Measurements from ENCODE around the gene PRDX2.
"Not testable (repeated sequence)": the region's sequence is repeated elsewhere in the genome, so short reads cannot be mapped to it uniquely, and the experiment has no call there.

Gene PRDX2

DNA sequence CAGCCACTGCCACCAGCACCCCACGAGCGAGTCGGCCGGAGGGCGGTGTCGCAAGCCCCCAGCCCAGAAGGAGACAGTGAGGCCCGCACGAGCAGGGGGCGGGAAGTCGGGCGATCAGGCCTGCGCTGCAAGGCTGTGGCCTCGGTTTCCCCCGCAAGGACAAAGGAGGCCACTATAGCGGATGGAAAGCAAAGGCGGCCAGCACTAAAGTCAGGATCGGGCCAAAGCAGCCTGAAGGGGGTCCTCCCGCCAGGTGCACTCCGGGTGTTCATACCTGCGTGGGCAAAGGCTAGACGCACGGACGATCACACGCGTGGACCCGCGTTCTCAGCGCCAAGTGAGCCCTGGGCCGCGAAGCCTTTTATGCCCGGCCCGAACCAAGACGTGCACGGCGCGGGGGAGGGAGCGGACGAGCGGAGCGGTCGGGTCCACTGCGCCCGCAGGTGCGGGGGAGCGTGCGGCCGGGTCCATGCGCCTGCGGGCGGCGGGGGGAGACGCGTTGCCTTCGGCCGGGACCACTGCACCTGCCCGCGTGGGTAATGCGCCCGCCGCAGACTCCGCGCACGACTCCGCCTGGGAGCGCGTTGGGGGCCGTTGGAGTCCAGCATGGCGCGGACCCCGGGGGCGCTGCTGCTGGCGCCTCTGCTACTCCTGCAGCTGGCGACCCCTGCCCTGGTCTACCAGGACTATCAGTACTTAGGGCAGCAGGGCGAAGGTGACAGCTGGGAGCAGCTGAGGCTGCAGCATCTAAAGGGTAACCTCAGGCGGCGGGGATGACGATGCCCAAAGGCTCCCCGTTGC is at the start of gene PRDX2, which contains the start of gene THSD8:
Gene PRDX2 (minus strand): TSS at position 335 of the 801 bp plus-strand sequence. CDS start 539 bp downstream, outside the sequence.
Gene THSD8 (plus strand): TSS at position 604 of the 801 bp plus-strand sequence. CDS start 3 bp downstream, at position 607.
- no peaks in the 10 kb centered on the region for H3K36me3 ChIP-seq (ENCODE audit: insufficient read depth, low read length)
- H3K9ac ChIP-seq (ENCODE audit: low read depth, low read length), result peak within 1 kb of the TSS; percentile 88
- no peaks in the 10 kb centered on the region for H3K4me1 ChIP-seq (ENCODE audit: insufficient read depth, low read length)
- no peaks in the 10 kb centered on the region for H3K9me3 ChIP-seq (ENCODE audit: control insufficient read depth, insufficient read depth, low read length)

DNA sequence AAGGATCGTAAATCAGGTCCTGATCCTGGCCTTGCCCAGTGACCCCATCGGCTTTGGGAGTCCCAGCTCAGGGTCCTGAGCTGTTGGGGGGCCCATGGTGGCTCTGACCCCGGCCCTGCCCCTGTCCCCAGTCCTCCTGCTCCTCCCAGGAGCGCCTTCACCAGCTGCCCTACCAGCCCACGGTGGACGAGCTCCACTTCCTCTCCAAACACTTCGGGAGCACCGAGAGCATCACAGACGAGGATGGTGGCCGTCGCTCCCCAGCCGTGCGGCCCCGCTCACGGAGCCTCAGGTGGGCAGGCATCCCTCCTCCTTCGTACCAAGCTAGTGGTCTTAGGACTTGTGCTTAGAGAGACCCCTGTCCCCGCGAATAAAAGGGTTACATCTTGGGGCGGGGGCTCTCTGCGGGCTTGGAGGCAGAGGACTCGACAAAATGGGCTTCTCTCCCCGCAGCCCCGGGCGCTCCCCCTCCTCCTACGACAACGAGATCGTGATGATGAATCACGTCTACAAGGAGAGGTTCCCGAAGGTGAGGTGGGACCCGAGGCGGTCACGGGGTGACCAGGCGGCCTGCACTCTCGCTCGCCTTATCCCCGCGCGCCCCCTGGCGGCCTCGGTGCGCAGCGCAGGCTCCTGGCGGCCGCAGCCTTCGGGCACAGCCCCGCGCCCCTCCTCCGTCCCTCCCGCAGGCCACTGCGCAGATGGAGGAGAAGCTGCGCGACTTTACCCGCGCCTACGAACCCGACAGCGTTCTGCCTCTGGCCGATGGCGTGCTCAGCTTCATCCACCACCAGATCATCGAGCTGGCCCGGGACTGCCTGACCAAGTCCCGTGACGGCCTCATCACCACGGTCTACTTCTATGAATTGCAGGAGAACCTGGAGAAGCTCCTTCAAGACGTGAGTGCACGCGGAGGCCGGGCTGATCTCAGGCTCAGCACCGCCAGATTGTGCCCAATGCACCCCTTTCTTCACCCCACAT is 45.8 kb upstream of the PRDX2 start:
- Histone ChIP-seq H3K36me3 (ENCODE audit: insufficient read depth, low read length) (no peaks in the 10 kb centered on the region), H3K9me3 (ENCODE audit: control insufficient read depth, insufficient read depth, low read length) (no peaks in the 10 kb centered on the region), H3K4me1 (ENCODE audit: insufficient read depth, low read length) (peaks cover 3% of the 10 kb centered on the region; the same call in 1 of the 2 replicates), H3K9ac (ENCODE audit: low read depth, low read length) (peak overlapping the region; percentile 54; the same call in 1 of the 2 replicates)

DNA sequence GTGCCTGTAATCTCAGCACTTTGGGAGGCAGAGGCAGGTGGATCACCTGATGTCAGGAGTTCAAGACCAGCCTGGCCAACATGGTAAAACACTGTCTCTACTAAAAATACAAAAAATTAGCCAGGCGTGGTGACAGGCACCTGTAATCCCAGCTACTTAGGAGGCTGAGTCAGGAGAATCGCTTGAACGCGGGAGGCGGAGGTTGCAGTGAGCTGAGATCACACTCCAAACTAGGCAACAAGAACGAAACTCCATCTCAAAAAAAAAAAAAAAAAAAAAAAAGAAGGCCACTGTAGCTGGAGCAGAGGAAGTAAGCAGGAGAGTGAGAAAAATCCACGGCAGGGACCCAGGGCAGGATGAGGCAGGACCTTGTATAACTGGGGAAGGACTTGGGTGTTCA is 45.0 kb upstream of the PRDX2 start:
- H3K36me3 ChIP-seq (ENCODE audit: insufficient read depth, low read length); H3K4me1 ChIP-seq (ENCODE audit: insufficient read depth, low read length); H3K9ac ChIP-seq (ENCODE audit: low read depth, low read length); H3K9me3 ChIP-seq (ENCODE audit: control insufficient read depth, insufficient read depth, low read length): not testable (repeated sequence)

DNA sequence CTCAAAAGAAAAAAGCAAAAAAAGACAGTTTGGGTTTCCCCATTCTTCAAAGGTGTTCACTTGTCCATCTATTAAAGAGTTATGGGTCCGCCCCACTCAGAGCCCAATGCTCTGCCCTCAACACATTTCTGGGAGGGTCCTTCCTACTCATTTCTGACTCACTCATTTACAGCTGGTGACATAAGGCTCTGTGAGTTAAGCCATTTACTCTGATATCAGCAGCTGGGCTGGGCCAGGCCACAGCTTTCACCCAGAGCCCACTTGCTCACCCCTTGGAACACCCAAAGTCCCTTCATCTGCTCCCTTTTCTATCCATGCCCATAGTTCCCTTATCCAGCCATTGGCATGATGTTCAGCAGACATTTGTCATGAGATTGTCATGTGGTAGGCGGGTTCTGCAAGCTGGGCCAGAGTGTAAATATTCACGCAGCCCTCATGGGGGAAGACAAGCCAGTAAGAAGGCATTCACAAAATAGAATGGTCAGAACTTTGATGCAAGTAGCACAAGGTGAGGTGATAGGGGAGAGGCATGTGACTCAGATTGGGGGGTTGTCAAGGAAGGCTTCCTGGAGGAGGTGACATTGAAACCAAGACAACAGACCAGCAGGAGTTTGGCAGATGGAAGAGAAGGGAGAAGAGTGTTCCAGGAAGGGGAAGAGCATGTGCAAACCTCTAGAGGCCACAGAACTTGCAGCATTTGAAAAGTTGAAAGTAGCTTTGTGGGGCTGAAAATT is 42.6 kb upstream of the PRDX2 start:
- no peak overlapping the region for H3K9ac ChIP-seq (ENCODE audit: low read depth, low read length)
- H3K4me1 ChIP-seq (ENCODE audit: insufficient read depth, low read length), result peaks cover 7% of the 10 kb centered on the region; the same call in 1 of the 2 replicates
- H3K9me3 ChIP-seq (ENCODE audit: control insufficient read depth, insufficient read depth, low read length), result no peaks in the 10 kb centered on the region
- H3K36me3 ChIP-seq (ENCODE audit: insufficient read depth, low read length), result no peaks in the 10 kb centered on the region

DNA sequence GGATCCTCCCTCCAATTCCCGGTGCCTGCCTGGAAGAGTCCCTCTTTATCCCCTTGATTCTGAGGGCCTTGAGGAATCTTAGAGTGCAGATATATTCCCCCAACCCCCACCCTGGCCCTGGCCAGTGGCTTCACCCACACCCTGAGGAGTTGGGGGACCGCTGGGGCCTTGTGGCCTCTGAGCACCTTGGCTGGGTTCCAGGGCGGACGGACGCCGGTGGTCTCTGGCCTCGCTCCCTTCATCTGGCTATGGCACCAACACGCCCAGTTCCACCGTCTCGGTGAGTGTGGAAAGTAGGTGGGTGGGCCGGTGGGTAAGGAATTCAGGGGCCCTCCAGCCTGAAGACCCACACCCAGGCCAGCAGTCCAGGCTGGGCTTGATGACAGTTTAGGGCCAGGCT is 41.7 kb upstream of the PRDX2 start:
- Histone ChIP-seq H3K36me3 (ENCODE audit: insufficient read depth, low read length) (no peaks in the 10 kb centered on the region), H3K9ac (ENCODE audit: low read depth, low read length) (no peak overlapping the region), H3K4me1 (ENCODE audit: insufficient read depth, low read length) (peaks cover 7% of the 10 kb centered on the region; the same call in 1 of the 2 replicates), H3K9me3 (ENCODE audit: control insufficient read depth, insufficient read depth, low read length) (no peaks in the 10 kb centered on the region)

DNA sequence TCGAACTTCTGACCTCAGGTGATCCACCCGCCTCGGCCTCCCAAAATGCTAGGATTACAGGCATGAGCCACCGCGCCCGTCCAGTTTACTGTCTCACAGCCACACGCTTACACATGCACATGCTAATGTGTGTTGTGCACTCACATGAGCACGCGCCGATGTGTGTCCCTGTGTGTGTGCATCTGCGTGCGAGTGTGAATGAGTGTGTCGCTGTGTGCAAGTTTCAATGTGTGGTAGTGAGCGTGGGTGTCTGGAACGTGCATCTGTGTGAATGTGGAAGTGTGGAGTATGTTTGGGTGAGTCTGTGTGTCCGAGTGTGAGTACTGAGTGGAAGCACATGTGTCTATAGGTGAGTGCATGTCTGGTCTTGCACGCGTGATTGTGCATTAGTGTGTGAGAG is 40.9 kb upstream of the PRDX2 start:
- H3K9me3 ChIP-seq (ENCODE audit: control insufficient read depth, insufficient read depth, low read length), result no peaks in the 10 kb centered on the region
- H3K4me1 ChIP-seq (ENCODE audit: insufficient read depth, low read length), result peaks cover 9% of the 10 kb centered on the region
- H3K9ac ChIP-seq (ENCODE audit: low read depth, low read length), result no peak overlapping the region
- no peaks in the 10 kb centered on the region for H3K36me3 ChIP-seq (ENCODE audit: insufficient read depth, low read length)

DNA sequence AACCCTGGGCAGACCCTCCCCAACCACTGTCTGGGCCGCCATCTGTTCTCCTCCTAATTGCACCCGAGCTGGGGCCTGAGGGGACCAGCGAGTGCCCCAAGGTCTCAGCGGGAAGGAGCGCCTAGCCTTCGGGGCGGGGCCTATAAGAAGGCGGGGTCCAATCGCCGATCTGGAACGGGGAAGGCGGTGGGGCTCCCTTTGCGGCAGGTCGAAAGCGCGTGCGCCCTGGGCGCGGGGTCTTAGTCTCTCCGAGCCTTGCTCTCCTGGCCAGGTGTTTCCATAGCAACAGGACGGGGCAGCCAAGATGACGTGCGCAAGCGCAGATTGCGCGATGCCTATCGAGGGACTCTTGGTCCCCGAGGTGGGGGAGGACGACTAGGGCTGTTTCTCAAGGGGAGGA is 39.5 kb upstream of the PRDX2 start:
- no peaks in the 10 kb centered on the region for H3K9me3 ChIP-seq (ENCODE audit: control insufficient read depth, insufficient read depth, low read length)
- peak overlapping the region; percentile 53; the same call in 1 of the 2 replicates for H3K9ac ChIP-seq (ENCODE audit: low read depth, low read length)
- H3K36me3 ChIP-seq (ENCODE audit: insufficient read depth, low read length), result no peaks in the 10 kb centered on the region
- peaks cover 9% of the 10 kb centered on the region for H3K4me1 ChIP-seq (ENCODE audit: insufficient read depth, low read length)

DNA sequence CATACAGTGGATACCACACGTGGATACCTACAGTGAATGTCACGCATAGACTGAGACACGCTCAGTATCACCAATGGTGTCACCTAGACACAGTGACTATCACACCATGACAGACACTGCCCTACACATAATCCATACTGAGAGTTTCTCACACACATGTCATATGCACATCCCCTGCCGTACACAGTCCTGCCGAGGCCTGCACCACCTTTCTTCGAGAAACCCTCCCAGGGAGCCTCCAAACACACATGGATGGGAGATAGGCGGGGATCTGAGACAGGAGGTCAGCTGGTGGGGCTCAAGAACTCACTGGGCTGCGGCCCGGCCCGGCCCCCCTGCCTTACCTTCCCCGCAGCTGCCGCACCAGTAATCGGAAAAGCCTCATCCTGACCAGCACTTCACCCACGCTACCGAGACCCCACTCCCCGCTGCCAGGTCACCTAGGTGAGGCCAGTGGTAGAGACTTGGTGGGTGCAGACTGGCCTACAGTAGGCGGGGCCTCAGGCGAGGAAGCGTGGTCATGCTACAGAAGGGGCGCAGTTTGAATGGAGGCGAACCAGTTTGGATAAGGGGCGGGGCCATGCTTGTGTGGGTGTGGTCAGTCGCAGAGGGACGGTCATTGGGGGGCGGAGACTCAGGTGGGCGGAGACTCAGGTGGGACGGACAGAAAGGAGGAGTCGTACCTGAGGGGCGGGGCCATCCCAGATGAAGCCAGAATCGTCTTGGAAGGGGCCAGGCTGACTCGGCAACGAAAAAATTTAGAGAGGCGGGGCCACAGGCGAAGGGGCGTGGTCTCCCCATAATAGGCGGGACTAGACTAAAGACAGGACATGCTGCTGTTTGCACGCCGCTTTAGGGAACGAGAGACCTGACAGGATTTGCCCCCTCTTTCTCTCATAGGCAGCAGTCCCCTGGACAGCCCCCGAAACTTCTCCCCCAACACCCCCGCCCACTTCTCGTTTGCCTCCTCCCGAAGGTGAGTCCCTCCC is 38.8 kb upstream of the PRDX2 start:
- H3K9me3 ChIP-seq (ENCODE audit: control insufficient read depth, insufficient read depth, low read length), result no peaks in the 10 kb centered on the region
- H3K9ac ChIP-seq (ENCODE audit: low read depth, low read length), result peak overlapping the region; percentile 53; the same call in 1 of the 2 replicates
- peaks cover 9% of the 10 kb centered on the region for H3K4me1 ChIP-seq (ENCODE audit: insufficient read depth, low read length)
- no peaks in the 10 kb centered on the region for H3K36me3 ChIP-seq (ENCODE audit: insufficient read depth, low read length)

DNA sequence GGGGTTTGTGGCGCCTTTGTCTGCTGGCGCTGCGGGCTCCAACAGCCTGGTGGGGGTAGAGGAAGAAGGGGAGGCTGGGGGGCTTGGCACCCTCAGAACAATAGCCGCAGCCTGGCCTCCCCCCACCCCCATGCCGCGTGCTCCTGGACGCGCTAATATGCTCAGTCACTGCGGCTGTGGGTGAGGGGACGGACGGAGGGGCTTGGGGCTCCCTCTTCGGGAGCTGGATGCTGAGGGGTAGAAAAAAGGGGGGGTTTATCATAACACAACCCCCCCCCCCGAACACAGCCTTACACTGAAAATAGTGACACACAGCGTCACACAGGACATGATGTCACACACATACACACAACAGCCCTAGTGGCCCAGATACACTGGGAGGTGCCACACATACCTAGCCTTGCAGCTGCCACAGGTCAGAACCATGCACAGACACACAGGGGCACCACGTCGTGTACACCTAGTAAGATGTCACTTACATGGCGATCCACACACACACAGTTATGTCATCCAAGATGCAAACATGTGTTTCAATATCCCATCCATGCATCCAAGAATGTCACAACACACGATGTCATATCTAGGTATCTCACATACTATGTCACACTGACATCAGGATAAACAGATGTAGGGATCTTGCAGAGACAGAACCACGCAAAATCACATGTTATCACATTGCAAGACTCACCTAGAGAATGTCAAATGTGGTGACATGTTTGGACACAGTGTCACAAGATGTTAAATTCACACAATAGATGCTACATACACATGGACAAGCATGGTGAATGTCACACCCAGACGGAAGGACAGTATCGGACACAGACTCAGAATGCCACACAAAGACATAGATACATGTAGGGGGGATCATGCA is 37.5 kb upstream of the PRDX2 start:
- no peaks in the 10 kb centered on the region for H3K36me3 ChIP-seq (ENCODE audit: insufficient read depth, low read length)
- H3K9me3 ChIP-seq (ENCODE audit: control insufficient read depth, insufficient read depth, low read length), result no peaks in the 10 kb centered on the region
- H3K4me1 ChIP-seq (ENCODE audit: insufficient read depth, low read length), result peaks cover 9% of the 10 kb centered on the region
- peak overlapping the region; percentile 52; the same call in 1 of the 2 replicates for H3K9ac ChIP-seq (ENCODE audit: low read depth, low read length)

DNA sequence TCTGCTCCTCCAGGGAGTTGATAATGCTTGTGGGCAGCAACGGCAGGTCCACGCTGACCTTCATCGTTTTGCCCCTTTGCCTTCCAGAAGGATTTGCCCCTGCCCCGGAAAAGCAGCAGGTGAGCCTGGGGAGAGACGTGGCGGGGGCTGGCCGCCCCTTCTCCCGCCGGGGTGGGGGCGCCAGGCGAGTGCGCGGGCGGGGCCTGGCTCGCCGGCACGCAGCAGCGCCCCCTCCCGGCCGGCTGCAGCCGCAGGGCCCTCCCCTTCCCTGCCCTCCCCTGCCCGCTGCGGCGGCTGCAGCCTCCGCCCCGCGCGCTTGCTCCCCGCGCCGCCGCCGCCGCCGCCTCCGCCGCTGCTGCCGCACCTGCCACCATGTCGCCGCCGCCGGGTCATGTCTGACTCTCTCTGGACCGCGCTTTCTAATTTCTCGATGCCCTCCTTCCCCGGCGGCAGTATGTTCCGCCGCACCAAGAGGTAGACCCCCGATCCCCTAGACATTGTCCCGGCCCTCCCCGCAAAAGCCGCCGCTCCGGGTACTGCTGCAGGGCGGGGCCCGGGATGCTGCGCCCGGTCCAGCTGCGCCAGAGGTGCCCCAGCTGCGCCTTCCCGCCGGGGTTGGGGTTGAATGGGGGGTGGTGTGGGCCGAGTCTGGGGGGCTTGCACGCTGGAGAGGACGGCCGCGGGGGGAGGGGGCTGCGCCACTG is 36.7 kb upstream of the PRDX2 start, which contains the start of gene MAST1:
Gene MAST1 (plus strand): TSS at position 334 of the 704 bp plus-strand sequence. CDS start 58 bp downstream, at position 392.
- H3K9me3 ChIP-seq (ENCODE audit: control insufficient read depth, insufficient read depth, low read length), result no peaks in the 10 kb centered on the region
- H3K9ac ChIP-seq (ENCODE audit: low read depth, low read length), result peak within 1 kb of the TSS; percentile 52; the same call in 1 of the 2 replicates
- no peaks in the 10 kb centered on the region for H3K36me3 ChIP-seq (ENCODE audit: insufficient read depth, low read length)
- peaks cover 9% of the 10 kb centered on the region for H3K4me1 ChIP-seq (ENCODE audit: insufficient read depth, low read length)

DNA sequence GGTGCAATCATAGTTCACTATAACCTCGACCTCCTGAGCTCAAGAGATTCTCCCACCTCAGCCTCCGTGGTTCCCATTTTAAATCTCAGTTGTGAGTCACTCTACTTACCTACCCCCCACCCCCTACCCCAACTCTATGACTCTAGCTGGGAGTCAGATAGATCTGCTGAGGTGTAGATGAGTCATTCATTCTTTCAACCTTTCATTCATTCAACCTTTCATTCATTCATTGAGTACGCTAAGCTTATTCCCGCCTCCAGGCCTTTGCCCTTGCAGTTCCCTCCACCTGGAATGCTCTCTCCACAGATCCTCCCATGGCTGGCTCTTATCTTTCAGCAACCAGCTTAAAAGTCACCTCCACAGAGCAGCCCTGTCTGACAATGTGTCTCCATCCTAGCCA is 35.6 kb upstream of the PRDX2 start:
- no peak overlapping the region for H3K9ac ChIP-seq (ENCODE audit: low read depth, low read length)
- no peaks in the 10 kb centered on the region for H3K36me3 ChIP-seq (ENCODE audit: insufficient read depth, low read length)
- H3K4me1 ChIP-seq (ENCODE audit: insufficient read depth, low read length), result peaks cover 9% of the 10 kb centered on the region
- no peaks in the 10 kb centered on the region for H3K9me3 ChIP-seq (ENCODE audit: control insufficient read depth, insufficient read depth, low read length)

DNA sequence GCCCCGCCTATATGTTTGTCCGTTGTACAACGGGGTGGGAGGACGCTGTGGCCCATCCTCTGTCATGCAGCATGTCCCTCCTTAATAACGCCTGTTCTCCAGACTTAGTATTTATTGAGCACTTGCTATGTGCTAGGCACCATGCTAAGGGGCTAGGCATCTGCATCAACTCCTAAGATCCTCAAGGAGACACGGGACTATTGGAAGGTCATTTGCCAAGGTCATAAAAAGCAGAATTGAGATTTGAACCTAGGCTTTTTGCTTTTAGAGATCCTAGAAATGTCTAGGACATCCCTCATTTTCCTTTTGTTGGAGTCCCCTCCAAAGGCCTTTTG is 34.9 kb upstream of the PRDX2 start:
- H3K9me3 ChIP-seq (ENCODE audit: control insufficient read depth, insufficient read depth, low read length), result no peaks in the 10 kb centered on the region
- no peaks in the 10 kb centered on the region for H3K36me3 ChIP-seq (ENCODE audit: insufficient read depth, low read length)
- H3K4me1 ChIP-seq (ENCODE audit: insufficient read depth, low read length), result peaks cover 9% of the 10 kb centered on the region
- no peak overlapping the region for H3K9ac ChIP-seq (ENCODE audit: low read depth, low read length)

Measured in ES-I3 (cell line).